PC-9 (cell line): ENCODE measurements around the gene BCL2L13. TPM values are rescaled to one million over a fixed set of nuclear protein-coding genes. Genes with fewer than 3 reads are reported as not detected.

Experiments
- Bru-seq: library from RNA; stranded (reverse); fragments of 400-500 nt; gene quantifications from one replicate; lab custom pipeline; 2021; lab: Mats Ljungman, UMichigan
- BruChase-seq, 2 experiments: library from RNA; stranded (reverse); fragments of 400-500 nt; gene quantifications; one replicate each; lab custom pipeline; 2021; lab: Mats Ljungman, UMichigan
- BruUV-seq: library from RNA; stranded (reverse); fragments of 400-500 nt; replicated peaks from 2 replicates; lab custom pipeline; 2021; lab: Mats Ljungman, UMichigan
- CTCF ChIA-PET: fragments of 300-600 bp; sonication (Branson Sonifier 250); formaldehyde crosslinking; loops from one replicate; lab custom pipeline; 2022; ENCODE audit warnings: antibody characterized with exemption; lab: Charles Lee
- POLR2A ChIA-PET: fragments of 300-600 bp; sonication (Branson Sonifier 250); formaldehyde crosslinking; loops from one replicate; lab custom pipeline; 2022; ENCODE audit warnings: antibody characterized with exemption; ENCODE audit not compliant: unreplicated experiment; lab: Charles Lee
- DNase-seq, 2 experiments: peaks; one replicate each; pipeline versions ENCODE4 v3.0.0 to v3.0.0-alpha.2; 2015 to 2022; ENCODE audit warnings: mixed read lengths in 1 of 2
- H2AFZ ChIP-seq: fragments of 200-600 bp; sonication (generic); 2 replicates; pipeline ENCODE4 v1.8.1; 2017; ENCODE audit warnings: antibody characterized with exemption
- H3F3A ChIP-seq: fragments of 200-600 bp; sonication (generic); 2 replicates; pipeline ENCODE4 v1.8.1; 2017; ENCODE audit warnings: antibody characterized with exemption, mild to moderate bottlenecking, low read depth; ENCODE audit not compliant: insufficient read depth
- H3K27ac ChIP-seq: fragments of 200-600 bp; sonication (generic); 2 replicates; pipeline ENCODE4 v1.6.1; 2016; ENCODE audit warnings: mixed run types
- H3K27me3 ChIP-seq: fragments of 200-600 bp; sonication (generic); 2 replicates; pipeline ENCODE4 v1.6.1; 2016; ENCODE audit warnings: low read depth, mixed run types; ENCODE audit not compliant: insufficient read depth
- H3K36me3 ChIP-seq: fragments of 200-600 bp; sonication (generic); 2 replicates; pipeline ENCODE4 v1.6.1; 2016; ENCODE audit warnings: low read depth, mixed run types
- H3K4me1 ChIP-seq: fragments of 200-600 bp; sonication (generic); replicated peaks from 2 replicates; pipeline ENCODE4 v1.6.1; 2016; ENCODE audit warnings: mixed run types; ENCODE audit not compliant: insufficient read depth
- H3K4me2 ChIP-seq: fragments of 200-600 bp; sonication (generic); 2 replicates; pipeline ENCODE4 v1.6.1; 2017; ENCODE audit warnings: mixed run types
- H3K4me3 ChIP-seq: fragments of 200-600 bp; sonication (generic); 2 replicates; pipeline ENCODE4 v1.6.1; 2016; ENCODE audit warnings: mixed run types
- H3K79me2 ChIP-seq: fragments of 200-600 bp; sonication (generic); 2 replicates; pipeline ENCODE4 v1.6.1; 2017; ENCODE audit warnings: low read depth, mixed run types
- H3K9me2 ChIP-seq: fragments of 200-600 bp; sonication (generic); 2 replicates; pipeline ENCODE4 v1.8.1; 2017; ENCODE audit warnings: mild to moderate bottlenecking; ENCODE audit not compliant: insufficient read depth
- H3K9me3 ChIP-seq: fragments of 200-600 bp; sonication (generic); 2 replicates; pipeline ENCODE4 v1.8.1; 2016; ENCODE audit warnings: low read depth; ENCODE audit not compliant: insufficient read depth
- H4K20me1 ChIP-seq: fragments of 200-600 bp; sonication (generic); 2 replicates; pipeline ENCODE4 v1.8.1; 2017; ENCODE audit not compliant: insufficient read depth
- EZH2 ChIP-seq: fragments of 200-600 bp; sonication (generic); IDR thresholded peaks from 2 replicates; pipeline ENCODE4 v1.8.0; 2017; ENCODE audit warnings: antibody characterized with exemption, low read depth
- intact Hi-C: fragments of 100-400 bp; cut with micrococcal nuclease; formaldehyde crosslinking; loops from one replicate; pipeline ENCODE4 v1.10.0; 2022; ENCODE audit not compliant: unreplicated experiment
- long read RNA-seq: library from polyadenylated mRNA; stranded (forward); transcript quantifications from one replicate; pipeline ENCODE4 v2.0.0, GENCODE V29; 2022
- total RNA-seq: library from RNA; stranded (reverse); gene quantifications from 2 replicates; pipeline ENCODE4 v1.2.3, GENCODE V29; 2021
- TF ChIP-seq, protein P1 (sequence below): fragments of 200-600 bp; sonication (generic); conservative IDR thresholded peaks from 2 replicates; pipeline ENCODE4 v1.6.1; 2017; ENCODE audit warnings: mixed run types, antibody characterized with exemption, mild to moderate bottlenecking, moderate library complexity

The BCL2L13 gene, protein sequence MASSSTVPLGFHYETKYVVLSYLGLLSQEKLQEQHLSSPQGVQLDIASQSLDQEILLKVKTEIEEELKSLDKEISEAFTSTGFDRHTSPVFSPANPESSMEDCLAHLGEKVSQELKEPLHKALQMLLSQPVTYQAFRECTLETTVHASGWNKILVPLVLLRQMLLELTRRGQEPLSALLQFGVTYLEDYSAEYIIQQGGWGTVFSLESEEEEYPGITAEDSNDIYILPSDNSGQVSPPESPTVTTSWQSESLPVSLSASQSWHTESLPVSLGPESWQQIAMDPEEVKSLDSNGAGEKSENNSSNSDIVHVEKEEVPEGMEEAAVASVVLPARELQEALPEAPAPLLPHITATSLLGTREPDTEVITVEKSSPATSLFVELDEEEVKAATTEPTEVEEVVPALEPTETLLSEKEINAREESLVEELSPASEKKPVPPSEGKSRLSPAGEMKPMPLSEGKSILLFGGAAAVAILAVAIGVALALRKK
- total RNA-seq (43.1 and 46.3 TPM in 2 replicates), Bru-seq, nascent RNA (percentile 74 among the genes with signal in this experiment), BruChase-seq, experiment 1, labeled RNA remaining after a 2-hour chase (percentile 69 among the genes with signal in this experiment), BruChase-seq, experiment 2, labeled RNA remaining after a 6-hour chase (percentile 71 among the genes with signal in this experiment)
- long read RNA-seq, full-length matches to known transcripts, result 54 of 74 reads
- long read RNA-seq, partial matches to known transcripts, result 13 of 74 reads
- long read RNA-seq, other reads (novel, unspliced or antisense), result 7 of 74 reads

DNA sequence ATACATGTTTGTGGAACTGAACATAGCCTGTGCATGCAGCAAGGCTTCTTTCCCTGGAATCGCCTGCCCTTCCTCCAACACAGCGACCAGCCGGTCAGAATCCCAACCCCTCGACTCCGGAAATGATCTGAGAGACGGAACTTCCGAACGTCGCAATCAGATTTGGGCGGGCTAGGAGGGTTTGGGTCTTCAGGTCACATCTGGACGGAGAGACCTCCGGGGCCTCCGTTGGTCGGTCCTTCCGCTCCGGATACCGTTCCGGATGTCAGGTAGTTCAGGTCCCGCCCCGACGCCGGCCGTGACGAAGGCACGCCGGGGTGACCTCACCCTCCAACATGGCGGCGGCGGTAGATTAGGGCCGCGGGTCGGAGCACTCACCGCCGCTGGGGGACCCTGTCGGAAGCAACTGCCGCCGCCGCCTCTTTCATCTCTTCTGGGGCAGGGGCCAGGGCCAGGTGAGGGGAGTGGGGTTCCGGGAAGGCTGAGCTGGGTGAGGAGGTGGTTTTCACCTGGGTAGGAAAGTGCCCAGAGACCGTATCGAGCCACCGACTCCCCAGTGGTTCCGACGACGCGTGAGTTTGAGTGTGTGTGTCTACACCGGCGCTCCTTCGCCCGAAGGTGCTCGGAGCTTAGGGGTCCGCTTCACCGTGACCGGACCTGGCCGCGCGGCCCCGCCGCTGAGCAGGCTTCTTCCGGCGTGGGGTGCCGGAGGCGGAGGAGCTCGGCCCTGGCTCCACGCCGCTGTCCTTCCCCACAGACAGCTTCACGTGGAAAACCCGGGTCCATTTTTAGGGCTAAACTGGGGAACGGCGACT lies at the start of gene BCL2L13:
BCL2L13 (plus strand) TSS at position 326 of the 815 bp plus-strand sequence. CDS start 16,955 bp downstream, outside the sequence.
- Histone ChIP-seq H3K79me2 (peaks cover 20% of the 10 kb centered on the region), H4K20me1 (no peaks in the 10 kb centered on the region), H3K4me1 (peaks cover 30% of the 10 kb centered on the region), H3K4me3 (peak within 1 kb of the TSS; percentile 89), H3K27ac (peak within 1 kb of the TSS; percentile 90), H3K9me2 (no peaks in the 10 kb centered on the region), H3K9me3 (no peaks in the 10 kb centered on the region), H3K27me3 (no peaks in the 10 kb centered on the region), H3K36me3 (no peaks in the 10 kb centered on the region), H3F3A (peaks cover 31% of the 10 kb centered on the region), H3K4me2 (peak within 1 kb of the TSS; percentile 85), H2AFZ (peak within 1 kb of the TSS; percentile 88)
- POLR2A ChIA-PET, result interaction anchor here (0.6 kb wide), 1 partner anchor 36 kb away, joined by 40 read pairs; no protein-coding TSS in a partner anchor
- TF ChIP-seq, protein P1, sequence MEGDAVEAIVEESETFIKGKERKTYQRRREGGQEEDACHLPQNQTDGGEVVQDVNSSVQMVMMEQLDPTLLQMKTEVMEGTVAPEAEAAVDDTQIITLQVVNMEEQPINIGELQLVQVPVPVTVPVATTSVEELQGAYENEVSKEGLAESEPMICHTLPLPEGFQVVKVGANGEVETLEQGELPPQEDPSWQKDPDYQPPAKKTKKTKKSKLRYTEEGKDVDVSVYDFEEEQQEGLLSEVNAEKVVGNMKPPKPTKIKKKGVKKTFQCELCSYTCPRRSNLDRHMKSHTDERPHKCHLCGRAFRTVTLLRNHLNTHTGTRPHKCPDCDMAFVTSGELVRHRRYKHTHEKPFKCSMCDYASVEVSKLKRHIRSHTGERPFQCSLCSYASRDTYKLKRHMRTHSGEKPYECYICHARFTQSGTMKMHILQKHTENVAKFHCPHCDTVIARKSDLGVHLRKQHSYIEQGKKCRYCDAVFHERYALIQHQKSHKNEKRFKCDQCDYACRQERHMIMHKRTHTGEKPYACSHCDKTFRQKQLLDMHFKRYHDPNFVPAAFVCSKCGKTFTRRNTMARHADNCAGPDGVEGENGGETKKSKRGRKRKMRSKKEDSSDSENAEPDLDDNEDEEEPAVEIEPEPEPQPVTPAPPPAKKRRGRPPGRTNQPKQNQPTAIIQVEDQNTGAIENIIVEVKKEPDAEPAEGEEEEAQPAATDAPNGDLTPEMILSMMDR, result no peak; the same call in 1 of the 2 replicates
- TF ChIP-seq EZH2, result no peak
- CTCF ChIA-PET, result no interaction called here
- DNase-seq, result peak; percentile 74 to 79
- intact Hi-C loops, result no loop called here
- BruUV-seq, result TSS peak; percentile 76

DNA sequence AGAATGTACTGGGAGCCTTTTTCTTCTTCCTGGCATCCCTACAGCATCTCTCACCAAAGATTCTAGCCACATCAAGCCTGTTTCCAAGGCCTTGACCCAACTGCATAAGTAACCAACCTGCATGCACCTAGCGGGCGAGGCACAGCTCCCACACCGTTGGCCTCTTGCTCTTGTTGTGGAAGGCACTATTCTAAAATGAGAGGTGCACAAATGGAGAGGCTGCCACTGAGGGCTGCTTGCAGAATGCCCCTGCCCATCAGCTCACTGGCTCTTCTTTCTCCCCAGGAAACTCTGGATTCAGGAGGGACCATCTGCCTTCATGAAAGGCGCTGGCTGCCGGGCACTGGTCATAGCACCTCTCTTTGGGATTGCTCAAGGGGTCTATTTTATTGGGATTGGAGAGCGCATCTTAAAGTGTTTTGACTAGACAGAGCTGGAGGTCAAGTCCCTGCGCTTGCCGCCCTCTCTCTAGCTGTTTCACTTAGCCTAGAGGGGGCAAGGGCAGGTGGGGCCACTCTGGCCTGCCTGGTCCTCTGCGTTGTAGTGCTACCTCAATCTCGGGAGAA lies 48.7 kb upstream of the BCL2L13 start:
- ChIA-PET CTCF (interaction anchor here (1.2 kb wide), 1 partner anchor 31 kb away, joined by 10 read pairs; no protein-coding TSS in a partner anchor), POLR2A (no interaction called here)
- Histone ChIP-seq H3K36me3 (no peaks in the 10 kb centered on the region), H2AFZ (no peak overlapping the region), H3K4me1 (no peaks in the 10 kb centered on the region), H3K9me2 (no peaks in the 10 kb centered on the region), H3K79me2 (no peaks in the 10 kb centered on the region), H3K9me3 (no peaks in the 10 kb centered on the region), H4K20me1 (no peaks in the 10 kb centered on the region), H3K4me2 (no peak overlapping the region), H3K27ac (no peak overlapping the region), H3K4me3 (no peak overlapping the region), H3F3A (no peaks in the 10 kb centered on the region), H3K27me3 (no peaks in the 10 kb centered on the region)
- intact Hi-C loops, result no loop called here
- no peak for DNase-seq
- BruUV-seq, result no TSS peak
- no peak for TF ChIP-seq EZH2
- TF ChIP-seq, protein P1, result no peak
